GM12878 (cell line): ENCODE results near the gene DAAM1. TPM values are rescaled to one million over a fixed set of nuclear protein-coding genes. Genes with fewer than 3 reads are reported as not detected.

Source experiments
- ATAC-seq: fragments of 200-7000 bp; cut with Tn5 transposase; 3 replicates; pipeline ENCODE4 v1.9.1; 2020; ENCODE audit warnings: mild to moderate bottlenecking, moderate library complexity
- BruUV-seq: library from RNA; stranded (reverse); fragments of 400-500 nt; replicated peaks from 2 replicates; lab custom pipeline; 2021; lab: Mats Ljungman, UMichigan
- CTCF ChIA-PET: fragments of 300-600 bp; sonication (Branson Sonifier 250); formaldehyde crosslinking; extraction: SDS; loops from one replicate; lab custom pipeline; 2021; ENCODE audit warnings: inconsistent platforms; lab: Yijun Ruan, JAX
- POLR2A ChIA-PET: fragments of 350-600 bp; formaldehyde crosslinking; extraction: SDS; loops from one replicate; lab custom pipeline; 2021; ENCODE audit warnings: inconsistent platforms; lab: Charles Lee
- RAD21 ChIA-PET: fragments of 300-600 bp; sonication (Branson Sonifier 250); formaldehyde crosslinking; loops from one replicate; lab custom pipeline; 2023; ENCODE audit warnings: antibody characterized with exemption; ENCODE audit not compliant: unreplicated experiment; lab: Charles Lee
- SMC1A ChIA-PET: fragments of 300-600 bp; sonication (Branson Sonifier 250); formaldehyde crosslinking; loops from one replicate; lab custom pipeline; 2023; ENCODE audit not compliant: unreplicated experiment, uncharacterized antibody; lab: Charles Lee
- DNase-seq: peaks from one replicate; pipeline ENCODE4 v3.0.0-alpha.2; 2011; ENCODE audit warnings: low read depth, low spot score
- FAIRE-seq: peaks from 3 replicates; lab custom pipeline; 2011; peaks lifted over from hg19 to GRCh38; lab: Jason Lieb, UNC
- H2AFZ ChIP-seq: 2 replicates; pipeline ENCODE4 v1.6.0; 2011; ENCODE audit warnings: low read depth, low read length, control low read depth; ENCODE audit not compliant: control insufficient read depth
- H3K27ac ChIP-seq: 2 replicates; pipeline ENCODE4 v1.5.1; 2011; ENCODE audit warnings: control low read depth; ENCODE audit not compliant: control insufficient read depth, insufficient read depth
- H3K27me3 ChIP-seq, 2 experiments: replicated peaks in 1 of 2; 2 replicates each; pipeline versions ENCODE4 v1.6.0 to v1.6.1; 2011; ENCODE audit warnings: low read length in 1 of 2; ENCODE audit not compliant: control insufficient read depth in 2 of 2, insufficient read depth in 2 of 2
- H3K36me3 ChIP-seq, 2 experiments: 2 replicates each; pipeline ENCODE4 v1.5.1; 2011; ENCODE audit warnings: low read length in 1 of 2; ENCODE audit not compliant: control insufficient read depth in 2 of 2, insufficient read depth in 2 of 2
- H3K4me1 ChIP-seq: 2 replicates; pipeline ENCODE4 v1.6.1; 2011; ENCODE audit warnings: mild to moderate bottlenecking, low read length, moderate library complexity, mixed read lengths; ENCODE audit not compliant: control insufficient read depth, insufficient read depth
- H3K4me2 ChIP-seq: 2 replicates; pipeline ENCODE4 v1.6.0; 2011; ENCODE audit warnings: control low read depth; ENCODE audit not compliant: control insufficient read depth, insufficient read depth
- H3K4me3 ChIP-seq: fragments of 200-600 bp; sonication (generic); 2 replicates; pipeline ENCODE4 v1.5.1; 2016
- H3K79me2 ChIP-seq: 2 replicates; pipeline ENCODE4 v1.6.0; 2011; ENCODE audit warnings: low read length; ENCODE audit not compliant: control insufficient read depth, insufficient read depth
- H3K9ac ChIP-seq: 2 replicates; pipeline ENCODE4 v1.8.0; 2011; ENCODE audit warnings: low read length, control low read depth, mixed read lengths; ENCODE audit not compliant: control insufficient read depth, insufficient read depth
- H3K9me3 ChIP-seq: replicated peaks from 3 replicates; pipeline ENCODE4 v1.5.1; 2011; ENCODE audit warnings: mild to moderate bottlenecking, low read length; ENCODE audit not compliant: control insufficient read depth, insufficient read depth
- H4K20me1 ChIP-seq: 2 replicates; pipeline ENCODE4 v1.6.0; 2011; ENCODE audit not compliant: control insufficient read depth, insufficient read depth
- BCL11A ChIP-seq: IDR thresholded peaks from 2 replicates; pipeline ENCODE4 v1.6.1; 2011; ENCODE audit warnings: low read depth, low read length
- CEBPB ChIP-seq, 2 experiments: fragments of 150-350 bp in 1 of 2; IDR thresholded peaks; 2 replicates each; pipeline ENCODE4 v1.6.1; 2012 to 2014; ENCODE audit warnings: low read depth in 2 of 2, low read length in 2 of 2, borderline replicate concordance in 1 of 2, inconsistent platforms in 1 of 2
- CHD1 ChIP-seq: IDR thresholded peaks from 2 replicates; pipeline ENCODE4 v1.6.1; 2012; ENCODE audit warnings: low read depth, low read length, improper control_type of control experiment
- CREM ChIP-seq: IDR thresholded peaks from 2 replicates; pipeline ENCODE4 v1.6.1; 2014; ENCODE audit warnings: antibody characterized with exemption, low read depth
- EGR1 ChIP-seq, 2 experiments: IDR thresholded peaks; 1 replicate in 1 of 2; 2 replicates in 1 of 2; pipeline ENCODE4 v1.6.1; 2011 to 2012; ENCODE audit warnings: low read depth in 2 of 2, low read length in 2 of 2, borderline replicate concordance in 1 of 2, mild to moderate bottlenecking in 1 of 2, moderate library complexity in 1 of 2
- GABPA ChIP-seq: IDR thresholded peaks from 2 replicates; pipeline ENCODE4 v1.6.1; 2014; ENCODE audit warnings: antibody characterized with exemption, low read depth, mild to moderate bottlenecking, inconsistent platforms
- GATAD2B ChIP-seq: fragments of 450-650 bp; conservative IDR thresholded peaks from 2 replicates; pipeline ENCODE4 v1.6.1; 2017; ENCODE audit warnings: low read depth, mild to moderate bottlenecking, moderate library complexity
- HDAC2 ChIP-seq: fragments of 200-600 bp; sonication (generic); IDR thresholded peaks from 2 replicates; pipeline ENCODE4 v1.6.1; 2017
- HDGF ChIP-seq: fragments of 450-650 bp; IDR thresholded peaks from 2 replicates; pipeline ENCODE4 v1.6.1; 2016; ENCODE audit warnings: antibody characterized with exemption
- NR2C1 ChIP-seq: fragments of 450-650 bp; IDR thresholded peaks from 2 replicates; pipeline ENCODE4 v1.6.1; 2017; ENCODE audit warnings: antibody characterized with exemption, mild to moderate bottlenecking, moderate library complexity
- NRF1 ChIP-seq: conservative IDR thresholded peaks from 2 replicates; pipeline ENCODE4 v1.6.1; 2011; ENCODE audit warnings: mild to moderate bottlenecking, low read depth, low read length, improper control_type of control experiment
- PML ChIP-seq: IDR thresholded peaks from 2 replicates; pipeline ENCODE4 v1.6.1; 2012; ENCODE audit warnings: low read length, inconsistent platforms
- RAD21 ChIP-seq: IDR thresholded peaks from 2 replicates; pipeline ENCODE4 v1.6.1; 2011; ENCODE audit warnings: mild to moderate bottlenecking, low read depth, low read length, moderate library complexity; ENCODE audit not compliant: insufficient read depth
- RCOR1 ChIP-seq: conservative IDR thresholded peaks from 2 replicates; pipeline ENCODE4 v1.6.1; 2012; ENCODE audit warnings: low read depth, low read length, improper control_type of control experiment
- RELA ChIP-seq: fragments of 450-650 bp; IDR thresholded peaks from 2 replicates; pipeline ENCODE4 v1.8.0; 2014; ENCODE audit warnings: borderline replicate concordance; ENCODE audit not compliant: partially characterized antibody
- RUNX3 ChIP-seq: IDR thresholded peaks from 2 replicates; pipeline ENCODE4 v1.6.1; 2012; ENCODE audit warnings: low read length, inconsistent platforms
- SKIL ChIP-seq: fragments of 450-650 bp; IDR thresholded peaks from 2 replicates; pipeline ENCODE4 v1.6.1; 2017; ENCODE audit warnings: mild to moderate bottlenecking, low read depth, inconsistent platforms; ENCODE audit not compliant: poor library complexity, severe bottlenecking
- TCF12 ChIP-seq: IDR thresholded peaks from 2 replicates; pipeline ENCODE4 v1.6.1; 2011; ENCODE audit warnings: low read depth, mild to moderate bottlenecking, low read length
- TCF3 ChIP-seq: IDR thresholded peaks from 2 replicates; pipeline ENCODE4 v1.6.1; 2012; ENCODE audit warnings: low read depth, mild to moderate bottlenecking, low read length, borderline replicate concordance; ENCODE audit not compliant: insufficient read depth
- WRNIP1 ChIP-seq: IDR thresholded peaks from 2 replicates; pipeline ENCODE4 v1.6.1; 2011; ENCODE audit warnings: low read depth, low read length, improper control_type of control experiment, borderline replicate concordance
- WGBS: methylation state at CpG from one replicate; pipeline ENCODE4 v1.1.6; 2016; ENCODE audit warnings: low lambda C conversion rate; ENCODE audit not compliant: insufficient replicate concordance, insufficient coverage; ENCODE audit errors: missing lambda C conversion rate; 5-methylcytosine and 5-hydroxymethylcytosine counted together
- in situ Hi-C: fragments of 300-500 bp; cut with MboI; formaldehyde crosslinking; loops from 9 replicates; pipeline ENCODE4 v1.14.3; 2018; ENCODE audit warnings: mixed read lengths
- intact Hi-C: fragments of 100-400 bp; cut with micrococcal nuclease; formaldehyde crosslinking; loops from one replicate; pipeline ENCODE4 v1.14.2; 2022; ENCODE audit not compliant: unreplicated experiment
- polyA plus RNA-seq, 11 experiments: library from polyadenylated mRNA; depleted of rRNA in 4 of 11; unstranded in 6 of 11; stranded (reverse) in 5 of 11; fragments of >200 nt; fragmentation: Nextera tagmentation in 4 of 11; fragmentation: Illumina TruSeq in 1 of 11; extraction: Ambion mirVana in 4 of 11; extraction: Trizol in 1 of 11; gene quantifications; 1 replicate in 1 of 11; 2 replicates in 10 of 11; pipeline versions ENCODE4 v1.2.1 to v1.2.3, GENCODE V29; 2011 to 2016; ENCODE audit warnings: inconsistent platforms in 2 of 11, missing spikeins in 2 of 11, low read depth in 1 of 11
- total RNA-seq, 4 experiments: library from RNA; depleted of rRNA in 3 of 4; stranded (reverse); fragments of >200 nt in 3 of 4; fragmentation: Illumina TruSeq in 1 of 4; extraction: Trizol in 1 of 4; gene quantifications; 2 replicates each; pipeline versions ENCODE4 v1.2.1 to v1.2.3, GENCODE V29; 2013 to 2021
- TF ChIP-seq, protein P1 (sequence below): fragments of 450-650 bp; formaldehyde crosslinking; IDR thresholded peaks from 2 replicates; pipeline ENCODE4 v1.4.0; 2022; ENCODE audit warnings: mild to moderate bottlenecking, moderate library complexity

The DAAM1 gene
- total and polyA plus RNA-seq, 10 of the 15 experiments (the other 5 are each of a cell fraction or from before 2014, with no cell fraction given): 13.8 to 32.4 (median 24.2) TPM

GRCh38 chr14:59354666-59355065 is 166.2 kb downstream of the DAAM1 start (continued):
- TF ChIP-seq RELA: no peak
- no peak for TF ChIP-seq RCOR1
- no peak for TF ChIP-seq PML

DNA sequence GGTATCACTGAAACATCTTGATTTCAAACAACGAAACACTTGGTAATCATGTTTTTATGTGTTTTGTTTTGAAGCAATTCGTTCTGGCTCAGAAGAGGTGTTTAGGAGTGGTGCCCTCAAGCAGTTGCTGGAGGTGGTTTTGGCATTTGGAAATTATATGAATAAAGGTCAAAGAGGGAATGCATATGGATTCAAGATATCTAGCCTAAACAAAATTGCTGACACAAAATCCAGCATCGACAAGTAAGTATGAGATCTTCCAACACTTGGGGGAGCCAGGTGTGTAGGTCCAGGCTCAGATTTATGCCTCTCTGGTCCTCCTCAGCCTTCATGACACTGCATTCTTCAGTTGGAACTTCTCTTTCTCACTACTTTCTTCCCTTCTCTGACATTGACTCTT is 166.6 kb downstream of the DAAM1 start:
- no peak for FAIRE-seq
- in situ Hi-C loops (no loop called here), intact Hi-C loops (no loop called here)
- Histone ChIP-seq H3K4me1 (peaks cover 36% of the 10 kb centered on the region), H3K27ac (no peak overlapping the region), H3K4me3 (no peak overlapping the region), H3K4me2 (no peak overlapping the region), H3K9me3 (no peaks in the 10 kb centered on the region), H2AFZ (no peak overlapping the region), H3K9ac (no peak overlapping the region), H3K27me3 (no peaks in the 10 kb centered on the region), H3K36me3 (peaks cover 3 to 5% of the 10 kb centered on the region in 2 experiments; a peak in 3 of 4 replicates), H3K79me2 (no peaks in the 10 kb centered on the region), H4K20me1 (no peaks in the 10 kb centered on the region)
- ChIA-PET POLR2A (no interaction called here), CTCF (no interaction called here), RAD21 (no interaction called here), SMC1A (interaction anchor here (1.3 kb wide), 1 partner anchor 80 kb away, joined by 4 read pairs; no protein-coding TSS in a partner anchor)
- no peak for DNase-seq
- no TSS peak for BruUV-seq
- no peak for TF ChIP-seq GABPA
- TF ChIP-seq TCF3: no peak
- TF ChIP-seq NR2C1: no peak
- no peak for TF ChIP-seq CHD1
- no peak for TF ChIP-seq SKIL
- TF ChIP-seq, protein P1, sequence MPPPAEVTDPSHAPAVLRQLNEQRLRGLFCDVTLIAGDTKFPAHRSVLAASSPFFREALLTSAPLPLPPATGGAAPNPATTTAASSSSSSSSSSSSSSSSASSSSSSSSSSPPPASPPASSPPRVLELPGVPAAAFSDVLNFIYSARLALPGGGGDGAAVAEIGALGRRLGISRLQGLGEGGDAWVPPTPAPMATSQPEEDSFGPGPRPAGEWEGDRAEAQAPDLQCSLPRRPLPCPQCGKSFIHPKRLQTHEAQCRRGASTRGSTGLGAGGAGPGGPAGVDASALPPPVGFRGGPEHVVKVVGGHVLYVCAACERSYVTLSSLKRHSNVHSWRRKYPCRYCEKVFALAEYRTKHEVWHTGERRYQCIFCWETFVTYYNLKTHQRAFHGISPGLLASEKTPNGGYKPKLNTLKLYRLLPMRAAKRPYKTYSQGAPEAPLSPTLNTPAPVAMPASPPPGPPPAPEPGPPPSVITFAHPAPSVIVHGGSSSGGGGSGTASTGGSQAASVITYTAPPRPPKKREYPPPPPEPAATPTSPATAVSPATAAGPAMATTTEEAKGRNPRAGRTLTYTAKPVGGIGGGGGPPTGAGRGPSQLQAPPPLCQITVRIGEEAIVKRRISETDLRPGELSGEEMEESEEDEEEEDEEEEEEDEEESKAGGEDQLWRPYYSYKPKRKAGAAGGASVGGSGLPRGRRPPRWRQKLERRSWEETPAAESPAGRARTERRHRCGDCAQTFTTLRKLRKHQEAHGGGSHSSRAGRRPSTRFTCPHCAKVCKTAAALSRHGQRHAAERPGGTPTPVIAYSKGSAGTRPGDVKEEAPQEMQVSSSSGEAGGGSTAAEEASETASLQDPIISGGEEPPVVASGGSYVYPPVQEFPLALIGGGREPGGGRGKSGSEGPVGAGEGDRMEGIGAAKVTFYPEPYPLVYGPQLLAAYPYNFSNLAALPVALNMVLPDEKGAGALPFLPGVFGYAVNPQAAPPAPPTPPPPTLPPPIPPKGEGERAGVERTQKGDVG (CRISPR knock-in tag): no peak
- no peak for TF ChIP-seq HDAC2
- no peak for TF ChIP-seq RUNX3
- TF ChIP-seq CEBPB (IDR thresholded peaks at IDR 0.05; ENCODE audit: borderline replicate concordance in 1 of 2, low read depth in 2 of 2, low read length in 2 of 2): no peak
- no peak for TF ChIP-seq RELA
- no peak for TF ChIP-seq TCF12
- TF ChIP-seq GATAD2B: no peak
- no peak for TF ChIP-seq HDGF
- TF ChIP-seq CREM: no peak
- TF ChIP-seq BCL11A: no peak
- no peak for TF ChIP-seq RAD21
- TF ChIP-seq WRNIP1: no peak
- TF ChIP-seq NRF1: no peak
- TF ChIP-seq EGR1 (IDR thresholded peaks at IDR 0.05; ENCODE audit: borderline replicate concordance in 1 of 2, low read depth in 2 of 2, low read length in 2 of 2): no peak
- ATAC-seq: no peak
- whole genome bisulfite sequencing: 98% methylated on average over 3 of the region's 3 CpGs
